IMR-90 (cell line): Measurements from ENCODE around the gene CCDC83.

Source experiments
- BHLHE40 ChIP-seq: fragments of 150-350 bp; IDR thresholded peaks from 2 replicates; pipeline ENCODE4 v1.6.1; 2016; ENCODE audit warnings: mild to moderate bottlenecking, low read depth, low read length
- CEBPB ChIP-seq: IDR thresholded peaks from 2 replicates; pipeline ENCODE4 v1.6.1; 2012; ENCODE audit warnings: low read depth, low read length, improper control_type of control experiment
- CTCF ChIP-seq: conservative IDR thresholded peaks from 2 replicates; pipeline ENCODE4 v1.5.1; 2012; ENCODE audit warnings: mild to moderate bottlenecking, low read depth, low read length, improper control_type of control experiment
- FOS ChIP-seq: fragments of 150-350 bp; IDR thresholded peaks from 2 replicates; pipeline ENCODE4 v1.6.1; 2016; ENCODE audit warnings: low read depth, low read length
- MAFK ChIP-seq: IDR thresholded peaks from 2 replicates; pipeline ENCODE4 v1.6.1; 2012; ENCODE audit warnings: low read depth, low read length, improper control_type of control experiment
- MAZ ChIP-seq: IDR thresholded peaks from 2 replicates; pipeline ENCODE4 v1.6.1; 2012; ENCODE audit warnings: low read depth, mild to moderate bottlenecking, low read length, improper control_type of control experiment, moderate library complexity, borderline replicate concordance
- MXI1 ChIP-seq: IDR thresholded peaks from 2 replicates; pipeline ENCODE4 v1.6.1; 2012; ENCODE audit warnings: low read depth, mild to moderate bottlenecking, low read length, moderate library complexity, borderline replicate concordance
- POLR2A ChIP-seq: IDR thresholded peaks from 2 replicates; pipeline ENCODE4 v1.6.1; 2012; ENCODE audit warnings: mild to moderate bottlenecking, low read depth, low read length
- RAD21 ChIP-seq: IDR thresholded peaks from 2 replicates; pipeline ENCODE4 v1.6.1; 2012; ENCODE audit warnings: low read length, improper control_type of control experiment
- RCOR1 ChIP-seq: IDR thresholded peaks from 2 replicates; pipeline ENCODE4 v1.6.1; 2012; ENCODE audit warnings: mild to moderate bottlenecking, low read length, improper control_type of control experiment; ENCODE audit not compliant: insufficient replicate concordance
- RFX5 ChIP-seq: IDR thresholded peaks from 2 replicates; pipeline ENCODE4 v1.8.0; 2012; ENCODE audit warnings: low read depth, mild to moderate bottlenecking, low read length, moderate library complexity
- SMC3 ChIP-seq: fragments of 150-350 bp; IDR thresholded peaks from 2 replicates; pipeline ENCODE4 v1.6.1; 2016; ENCODE audit warnings: low read depth, mild to moderate bottlenecking, antibody characterized with exemption, low read length, moderate library complexity
- USF2 ChIP-seq: fragments of 150-350 bp; IDR thresholded peaks from 2 replicates; pipeline ENCODE4 v1.6.1; 2017; ENCODE audit warnings: mild to moderate bottlenecking, antibody characterized with exemption, low read length, low read depth
- TF ChIP-seq, protein P1 (sequence below): fragments of 150-350 bp; IDR thresholded peaks from 2 replicates; pipeline ENCODE4 v1.6.1; 2016; ENCODE audit warnings: low read depth, mild to moderate bottlenecking, low read length, moderate library complexity, borderline replicate concordance

GRCh38 chr11:85848556-85848955 lies 6.6 kb upstream of the CCDC83 start:
- TF ChIP-seq, protein P1, sequence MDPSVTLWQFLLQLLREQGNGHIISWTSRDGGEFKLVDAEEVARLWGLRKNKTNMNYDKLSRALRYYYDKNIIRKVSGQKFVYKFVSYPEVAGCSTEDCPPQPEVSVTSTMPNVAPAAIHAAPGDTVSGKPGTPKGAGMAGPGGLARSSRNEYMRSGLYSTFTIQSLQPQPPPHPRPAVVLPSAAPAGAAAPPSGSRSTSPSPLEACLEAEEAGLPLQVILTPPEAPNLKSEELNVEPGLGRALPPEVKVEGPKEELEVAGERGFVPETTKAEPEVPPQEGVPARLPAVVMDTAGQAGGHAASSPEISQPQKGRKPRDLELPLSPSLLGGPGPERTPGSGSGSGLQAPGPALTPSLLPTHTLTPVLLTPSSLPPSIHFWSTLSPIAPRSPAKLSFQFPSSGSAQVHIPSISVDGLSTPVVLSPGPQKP = no peak
- no peak for TF ChIP-seq RFX5
- TF ChIP-seq CTCF = no peak
- TF ChIP-seq RAD21 = no peak
- TF ChIP-seq POLR2A = no peak
- TF ChIP-seq MAZ = no peak
- TF ChIP-seq MXI1 = no peak
- no peak for TF ChIP-seq SMC3
- no peak for TF ChIP-seq RCOR1
- TF ChIP-seq BHLHE40 = no peak
- no peak for TF ChIP-seq FOS
- no peak for TF ChIP-seq USF2
- TF ChIP-seq MAFK = no peak
- no peak for TF ChIP-seq CEBPB
